Endodermal cell (in vitro differentiated cells): ENCODE results near the gene TBXAS1. TPM values are rescaled to one million over a fixed set of nuclear protein-coding genes. Genes with fewer than 3 reads are reported as not detected.

ENCODE experiments used
- DNase-seq: peaks from one replicate; pipeline ENCODE4 v3.0.0-alpha.2; 2017
- H3K27ac ChIP-seq: 2 replicates; pipeline ENCODE4 v1.5.1; 2013; ENCODE audit warnings: mild to moderate bottlenecking, low read depth, low read length, moderate library complexity
- H3K27me3 ChIP-seq: 2 replicates; pipeline ENCODE4 v1.6.1; 2013; ENCODE audit warnings: mild to moderate bottlenecking, low read length, moderate library complexity; ENCODE audit not compliant: insufficient read depth, control insufficient read depth, poor library complexity, severe bottlenecking
- H3K36me3 ChIP-seq: 2 replicates; pipeline ENCODE4 v1.7.0; 2013; ENCODE audit warnings: mild to moderate bottlenecking, low read length, moderate library complexity; ENCODE audit not compliant: control insufficient read depth, insufficient read depth
- H3K4me1 ChIP-seq: one replicate; pipeline ENCODE4 v1.7.0; 2013; ENCODE audit warnings: low read length; ENCODE audit not compliant: control insufficient read depth, insufficient read depth
- H3K4me3 ChIP-seq: 2 replicates; pipeline ENCODE4 v1.5.1; 2013; ENCODE audit warnings: mild to moderate bottlenecking, low read length, moderate library complexity
- H3K9ac ChIP-seq: 2 replicates; pipeline ENCODE4 v1.6.1; 2013; ENCODE audit warnings: mild to moderate bottlenecking, low read length, moderate library complexity; ENCODE audit not compliant: poor library complexity, severe bottlenecking; ENCODE audit errors: extremely low read depth
- H3K9me3 ChIP-seq: 2 replicates; pipeline ENCODE4 v1.6.1; 2013; ENCODE audit warnings: mild to moderate bottlenecking, low read length, moderate library complexity; ENCODE audit not compliant: control insufficient read depth
- H3K27ac Mint-ChIP-seq: 2 replicates; pipeline ENCODE4 v1.8.0; 2020; ENCODE audit warnings: mixed read lengths
- H3K27me3 Mint-ChIP-seq: 2 replicates; pipeline ENCODE4 v1.8.0; 2021; ENCODE audit warnings: mild to moderate bottlenecking, mixed read lengths; ENCODE audit not compliant: insufficient read depth
- H3K36me3 Mint-ChIP-seq: 2 replicates; pipeline ENCODE4 v1.8.0; 2020; ENCODE audit warnings: low read depth, mixed read lengths
- H3K4me1 Mint-ChIP-seq: 2 replicates; pipeline ENCODE4 v1.8.0; 2020; ENCODE audit warnings: mixed read lengths
- H3K4me3 Mint-ChIP-seq: 2 replicates; pipeline ENCODE4 v1.8.0; 2020; ENCODE audit warnings: mild to moderate bottlenecking, moderate library complexity, mixed read lengths
- H3K9me3 Mint-ChIP-seq: 2 replicates; pipeline ENCODE4 v1.8.0; 2020; ENCODE audit warnings: mild to moderate bottlenecking, mixed read lengths
- CTCF ChIP-seq: fragments of 200-600 bp; sonication (generic); conservative IDR thresholded peaks from 2 replicates; pipeline ENCODE4 v1.5.0; 2021; ENCODE audit warnings: antibody characterized with exemption, mild to moderate bottlenecking
- WGBS, 2 experiments: methylation state at CpG; one replicate each; pipeline versions ENCODE4 v1.1.5 to v1.1.7; 2013; ENCODE audit warnings: missing lambda C conversion rate in 2 of 2, mixed read lengths in 1 of 2; ENCODE audit not compliant: insufficient coverage in 1 of 2, insufficient read length in 1 of 2; 5-methylcytosine and 5-hydroxymethylcytosine counted together
- total RNA-seq, 2 donors: library from RNA; stranded (reverse); fragmentation: NEBNext Ultra II Directional in 1 of 2; extraction: Animal tissue kit (Norgen Biotek cat#: 25700) in 1 of 2; gene quantifications; 2 replicates in 1 of 2; 3 replicates in 1 of 2; pipeline ENCODE4 v1.2.1, GENCODE V29; 2021

Gene TBXAS1
- total RNA-seq, 2 donors from 2014 or later, result 7.6 to 13.5 TPM

- no peaks in the 10 kb centered on the region for H3K36me3 ChIP-seq
- no peak overlapping the region for H3K4me3 ChIP-seq
- H3K9me3 Mint-ChIP-seq, result no peaks in the 10 kb centered on the region
- peaks cover 36% of the 10 kb centered on the region for H3K4me1 Mint-ChIP-seq
- no peak for TF ChIP-seq CTCF
- peaks cover 2% of the 10 kb centered on the region for H3K27me3 Mint-ChIP-seq
- H3K27ac Mint-ChIP-seq, result no peak overlapping the region
- no peaks in the 10 kb centered on the region for H3K27me3 ChIP-seq
- no peaks in the 10 kb centered on the region for H3K36me3 Mint-ChIP-seq
- no peak overlapping the region for H3K9ac ChIP-seq
- peak; percentile 48 for DNase-seq
- H3K4me3 Mint-ChIP-seq, result no peak overlapping the region
- H3K9me3 ChIP-seq, result no peaks in the 10 kb centered on the region
- H3K27ac ChIP-seq, result no peak overlapping the region
- 91 to 95% methylated on average over 6 to 13 of the region's 13 CpGs for WGBS, 2 experiments
- peaks cover 24% of the 10 kb centered on the region for H3K4me1 ChIP-seq
These were observed 145.2 kb downstream of the TBXAS1 start for GRCh38 chr7:139974179-139974811.

- no peaks in the 10 kb centered on the region for H3K9me3 Mint-ChIP-seq
- H3K36me3 Mint-ChIP-seq, result no peaks in the 10 kb centered on the region
- 89 to 93% methylated on average over 8 to 11 of the region's 11 CpGs for WGBS, 2 experiments
- Histone ChIP-seq H3K27ac (no peak overlapping the region), H3K9me3 (no peaks in the 10 kb centered on the region), H3K27me3 (no peaks in the 10 kb centered on the region), H3K9ac (no peak overlapping the region), H3K36me3 (no peaks in the 10 kb centered on the region), H3K4me3 (no peak overlapping the region), H3K4me1 (peaks cover 24% of the 10 kb centered on the region)
- no peak overlapping the region for H3K27ac Mint-ChIP-seq
- no peak overlapping the region for H3K4me3 Mint-ChIP-seq
- peak; percentile 43 for DNase-seq
- H3K27me3 Mint-ChIP-seq, result no peaks in the 10 kb centered on the region
- no peak for TF ChIP-seq CTCF
- H3K4me1 Mint-ChIP-seq, result peaks cover 41% of the 10 kb centered on the region
These were observed 147.2 kb downstream of the TBXAS1 start for GRCh38 chr7:139976055-139976837.

- peaks cover 21% of the 10 kb centered on the region for H3K4me1 ChIP-seq
- no peaks in the 10 kb centered on the region for H3K27me3 ChIP-seq
- Mint-ChIP-seq H3K27ac (no peak overlapping the region), H3K36me3 (no peaks in the 10 kb centered on the region), H3K4me1 (peaks cover 34% of the 10 kb centered on the region), H3K27me3 (no peaks in the 10 kb centered on the region), H3K9me3 (no peaks in the 10 kb centered on the region), H3K4me3 (no peak overlapping the region)
- no peak overlapping the region for H3K9ac ChIP-seq
- 95 to 96% methylated on average over 6 to 17 of the region's 17 CpGs for WGBS, 2 experiments
- no peak overlapping the region for H3K4me3 ChIP-seq
- TF ChIP-seq CTCF, result no peak
- no peak overlapping the region for H3K27ac ChIP-seq
- no peaks in the 10 kb centered on the region for H3K9me3 ChIP-seq
- H3K36me3 ChIP-seq, result no peaks in the 10 kb centered on the region
- DNase-seq, result peak; percentile 36
These were observed 148.0 kb downstream of the TBXAS1 start for GRCh38 chr7:139976838-139977656.
